Activated CD4-positive, CD25-positive, alpha-beta regulatory T cell (primary cell): ENCODE results near the gene PNLIPRP2.

Source experiments
- DNase-seq, 4 experiments: peaks; one replicate each; lab custom pipeline; 2025; lab: John Stamatoyannopoulos, UW

The PNLIPRP2 gene

DNA sequence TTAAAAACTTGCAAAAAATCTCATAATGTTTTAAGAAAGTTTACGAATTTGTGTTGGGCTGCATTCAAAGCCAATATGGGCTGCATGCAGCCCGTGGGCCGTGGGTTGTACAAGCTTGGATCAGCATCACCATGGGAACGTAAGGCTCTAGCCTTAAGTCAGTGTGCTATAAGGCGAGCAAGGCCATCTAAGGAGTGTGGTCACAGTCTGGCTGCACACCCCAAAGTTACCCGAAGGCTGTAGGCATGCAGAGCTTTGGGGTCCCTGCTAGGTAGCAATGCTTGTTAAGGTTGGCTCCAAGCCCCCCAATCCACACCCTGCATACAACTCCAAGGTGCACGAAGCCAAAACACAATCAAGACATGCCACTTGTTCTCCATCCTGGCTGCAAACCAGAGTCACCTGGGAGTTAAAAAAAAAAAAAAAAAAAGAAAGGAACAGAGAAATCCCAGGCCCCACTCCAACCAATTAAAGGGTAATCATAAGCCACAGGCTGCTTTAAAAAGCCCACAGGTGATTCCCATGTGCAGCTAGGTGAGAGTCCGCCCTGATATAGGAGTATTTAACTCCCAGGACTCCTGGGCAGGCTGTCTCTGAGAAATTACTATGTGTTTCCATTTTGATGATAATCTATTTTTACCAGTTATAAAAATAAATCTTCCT, 8.5 kb upstream of the PNLIPRP2 start:
- no peak for DNase-seq

DNA sequence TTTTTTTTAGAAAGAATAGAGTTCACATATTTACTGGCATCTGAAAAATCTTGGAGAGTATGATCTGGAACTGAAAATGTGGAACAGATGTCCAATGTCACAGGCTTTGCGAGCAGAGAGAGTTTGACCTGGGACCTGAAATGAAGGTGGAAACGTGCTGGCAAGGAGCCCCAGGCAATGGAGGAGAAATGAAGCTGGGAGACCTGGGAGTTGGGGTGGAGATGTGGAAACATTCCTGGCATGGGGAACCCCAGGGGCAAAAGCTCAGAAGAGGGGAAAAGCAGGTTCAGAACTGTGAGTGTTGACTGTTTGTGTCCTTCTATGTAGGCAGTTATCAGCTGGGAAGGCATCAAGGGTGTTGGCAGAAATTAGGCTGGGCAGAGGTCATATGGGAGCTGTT, 7.3 kb upstream of the PNLIPRP2 start:
- DNase-seq: no peak

DNA sequence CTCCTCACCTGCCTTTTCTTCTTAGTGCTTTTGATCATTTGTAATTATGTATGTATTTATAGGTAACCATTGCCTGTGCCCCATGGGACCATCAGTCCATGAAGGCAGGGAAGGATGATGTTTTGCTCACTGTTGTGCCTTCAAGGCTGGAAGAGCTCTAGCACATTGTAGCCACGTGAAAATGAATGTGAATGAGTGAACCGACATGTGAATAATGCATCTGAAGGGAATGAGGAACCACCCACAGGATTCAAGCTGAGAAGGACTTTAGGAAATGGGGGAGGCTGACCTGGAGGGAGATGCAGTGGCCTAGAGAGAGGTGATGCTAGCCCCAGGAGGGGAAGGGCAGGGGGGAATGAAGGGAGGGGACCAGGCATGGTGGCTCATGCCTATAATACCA, 6.0 kb upstream of the PNLIPRP2 start:
- no peak for DNase-seq

DNA sequence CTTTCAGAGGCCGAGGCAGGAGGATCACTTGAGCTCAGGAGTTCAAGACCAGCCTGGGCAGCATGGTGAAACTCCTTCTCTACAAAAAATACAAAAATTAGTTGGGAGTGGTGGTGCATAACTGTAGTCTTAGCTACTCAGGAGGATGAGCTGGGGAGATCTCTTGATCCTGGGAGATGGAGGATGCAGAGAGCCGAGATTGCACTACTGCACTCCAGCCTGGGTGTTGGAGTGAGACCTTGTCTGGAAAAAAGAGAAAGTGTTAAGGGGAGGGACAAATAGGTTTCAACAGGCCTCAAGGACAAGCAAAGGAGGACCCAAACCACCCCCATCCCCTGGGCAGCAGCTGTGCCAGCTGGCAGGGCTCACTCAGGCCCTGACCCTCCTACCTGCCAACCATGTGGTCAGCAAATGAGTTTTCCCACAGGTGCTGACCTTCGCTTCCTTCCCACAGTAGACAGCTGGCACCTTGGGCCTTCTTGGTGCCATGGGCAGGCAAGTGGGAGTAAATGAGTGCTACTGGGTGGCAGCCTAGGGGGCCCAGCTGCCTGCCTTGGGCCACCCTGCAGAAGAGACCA, 5.5 kb upstream of the PNLIPRP2 start:
- no peak for DNase-seq

DNA sequence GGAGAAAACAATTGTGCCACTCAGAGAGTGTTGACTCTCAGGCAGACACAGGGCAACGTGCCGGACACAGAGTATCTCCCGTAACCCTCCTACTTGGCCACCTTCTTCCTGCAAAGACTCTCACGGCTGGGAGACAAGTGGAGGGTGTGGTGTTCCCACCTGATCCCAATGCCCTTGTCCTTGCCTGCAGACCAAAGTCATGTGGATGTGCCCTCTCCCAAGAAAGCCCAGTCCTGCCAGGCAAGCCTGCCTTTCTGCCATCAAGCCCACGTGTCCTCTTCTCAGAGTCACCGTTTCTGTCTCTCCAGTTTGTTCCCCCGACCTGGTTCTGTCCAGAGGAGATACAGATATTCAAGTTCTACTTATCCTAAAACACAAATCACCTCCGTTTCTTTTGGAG, 723 bp downstream of the PNLIPRP2 start:
- DNase-seq: no peak

DNA sequence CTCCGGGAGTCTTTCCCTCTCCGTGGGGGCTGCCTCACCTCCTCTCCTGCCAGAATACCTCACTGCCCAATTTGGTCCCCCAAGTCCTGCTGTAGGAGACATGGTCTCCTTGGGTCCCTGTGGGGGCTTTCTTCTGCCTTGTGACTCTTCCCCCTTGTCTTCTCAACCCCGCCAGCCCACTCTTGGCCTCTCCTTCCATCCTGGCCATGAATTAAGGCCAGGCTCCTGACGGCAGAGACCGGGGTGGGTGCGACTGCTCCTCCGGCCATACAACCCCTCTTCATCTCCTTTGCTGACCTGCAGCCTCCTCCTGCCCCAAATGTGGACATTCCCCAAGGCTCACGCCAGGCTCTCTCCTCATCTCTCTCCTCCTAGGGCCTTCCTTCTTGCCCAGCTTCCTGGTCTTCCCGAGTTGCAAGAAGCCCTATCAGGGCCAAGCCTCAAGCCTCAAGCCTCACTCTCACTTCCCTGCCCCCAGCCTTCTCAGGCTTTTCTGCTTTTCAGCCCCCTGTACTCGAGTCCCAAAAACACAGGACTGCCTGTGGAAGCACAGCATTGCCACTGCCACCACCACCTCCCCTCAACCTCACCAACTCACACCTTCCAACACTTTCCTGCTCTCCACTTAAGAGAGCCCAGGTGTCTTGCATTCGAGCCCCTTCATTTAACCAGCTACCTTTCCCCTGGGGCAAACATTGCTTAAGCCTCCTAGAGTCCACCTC, 1.3 kb downstream of the PNLIPRP2 start:
- no peak for DNase-seq

DNA sequence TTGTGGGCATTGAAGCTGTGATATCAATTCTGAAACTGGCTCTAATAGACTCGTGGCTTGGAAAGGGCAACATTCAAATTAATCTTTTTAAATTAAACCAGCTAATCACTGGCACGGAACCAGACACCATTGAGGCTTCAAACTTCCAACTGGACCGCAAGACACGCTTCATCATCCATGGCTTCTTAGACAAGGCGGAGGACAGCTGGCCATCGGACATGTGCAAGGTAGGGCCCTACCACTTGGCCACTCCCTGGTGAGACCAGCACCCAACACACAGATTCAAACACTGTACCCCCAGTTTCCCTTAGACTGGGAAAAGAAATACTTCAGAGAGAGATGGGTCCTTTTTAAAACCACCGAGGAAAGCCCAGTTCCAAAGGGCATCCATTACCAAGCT, 5.1 kb downstream of the PNLIPRP2 start:
- DNase-seq: no peak

DNA sequence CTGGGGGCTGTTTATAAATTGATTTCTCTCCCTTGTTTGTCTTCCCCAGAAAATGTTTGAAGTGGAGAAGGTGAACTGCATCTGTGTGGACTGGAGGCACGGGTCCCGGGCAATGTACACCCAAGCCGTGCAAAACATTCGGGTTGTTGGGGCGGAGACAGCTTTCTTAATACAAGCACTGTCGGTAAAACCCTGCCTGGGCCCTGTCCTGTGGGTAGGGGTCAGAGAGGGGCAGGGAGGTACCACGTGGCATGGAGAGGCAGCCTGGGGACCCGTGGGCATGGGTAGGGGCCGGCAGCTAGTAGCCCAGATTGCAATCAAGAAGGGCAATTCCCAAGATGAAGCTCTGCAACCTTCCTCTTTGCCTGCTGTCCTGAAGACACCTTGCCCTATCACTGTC, 6.1 kb downstream of the PNLIPRP2 start:
- no peak for DNase-seq

DNA sequence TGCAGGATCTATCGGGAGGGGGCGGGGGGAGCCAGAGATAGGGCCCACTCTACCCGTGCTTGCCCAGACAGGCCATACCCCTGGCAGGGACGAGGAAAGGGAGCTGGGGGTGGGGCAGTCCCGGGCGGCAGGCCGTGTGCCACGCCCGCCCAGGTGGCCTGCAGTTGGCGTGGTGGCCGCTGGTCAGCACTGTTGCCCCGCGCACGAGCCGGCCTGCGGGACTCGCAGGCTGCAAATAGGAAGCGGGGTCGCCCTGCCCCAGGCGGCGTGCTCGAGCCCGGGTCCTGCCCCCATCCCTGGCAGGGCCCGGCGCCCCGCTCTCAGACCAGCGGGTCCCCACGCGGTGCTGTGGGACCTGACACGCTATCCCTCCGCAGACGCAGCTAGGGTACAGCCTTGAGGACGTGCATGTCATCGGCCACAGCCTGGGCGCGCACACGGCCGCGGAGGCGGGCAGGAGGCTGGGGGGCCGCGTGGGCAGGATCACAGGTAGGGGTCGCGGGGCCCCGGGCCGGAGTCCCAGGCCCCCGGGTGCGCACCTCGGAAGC, 6.7 kb downstream of the PNLIPRP2 start:
- DNase-seq: no peak

DNA sequence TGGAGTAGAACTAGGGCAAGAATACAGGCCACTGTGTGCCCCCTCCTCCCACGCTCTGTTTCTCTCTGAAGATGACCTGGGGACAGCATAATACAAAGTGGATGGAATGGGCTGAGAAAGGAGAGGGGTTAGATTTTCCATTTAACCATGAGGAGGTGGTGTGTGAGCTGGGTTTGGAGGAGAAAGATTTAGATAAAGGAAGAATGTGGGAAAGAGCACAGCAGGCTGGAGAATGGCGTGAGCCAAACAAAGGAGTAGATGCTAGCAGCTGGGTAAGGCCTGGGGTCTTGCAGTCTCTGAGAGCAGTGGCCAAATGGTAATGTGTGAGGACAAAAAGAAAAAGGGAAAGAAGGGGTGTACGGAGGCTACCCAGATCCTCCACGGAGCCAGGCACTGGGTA, 8.6 kb downstream of the PNLIPRP2 start:
- no peak for DNase-seq

DNA sequence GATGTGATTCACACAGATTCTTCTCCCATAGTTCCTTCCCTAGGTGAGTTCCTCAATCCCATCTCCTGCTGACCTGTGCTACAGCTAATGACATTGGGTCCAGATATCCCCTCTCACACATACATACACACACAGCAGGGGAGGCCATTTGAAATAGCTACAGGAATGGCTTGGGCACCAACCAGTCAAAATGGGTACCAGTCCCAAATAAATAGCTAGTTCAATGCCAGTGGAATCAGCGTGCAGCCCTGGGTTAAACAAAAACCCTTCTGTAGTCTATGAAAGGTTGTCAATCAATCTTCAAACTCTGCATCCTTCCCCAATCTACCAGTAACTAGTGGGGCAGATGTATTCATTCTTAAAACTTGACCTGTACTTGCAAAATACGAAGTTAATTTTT, 9.3 kb downstream of the PNLIPRP2 start:
- DNase-seq: no peak

DNA sequence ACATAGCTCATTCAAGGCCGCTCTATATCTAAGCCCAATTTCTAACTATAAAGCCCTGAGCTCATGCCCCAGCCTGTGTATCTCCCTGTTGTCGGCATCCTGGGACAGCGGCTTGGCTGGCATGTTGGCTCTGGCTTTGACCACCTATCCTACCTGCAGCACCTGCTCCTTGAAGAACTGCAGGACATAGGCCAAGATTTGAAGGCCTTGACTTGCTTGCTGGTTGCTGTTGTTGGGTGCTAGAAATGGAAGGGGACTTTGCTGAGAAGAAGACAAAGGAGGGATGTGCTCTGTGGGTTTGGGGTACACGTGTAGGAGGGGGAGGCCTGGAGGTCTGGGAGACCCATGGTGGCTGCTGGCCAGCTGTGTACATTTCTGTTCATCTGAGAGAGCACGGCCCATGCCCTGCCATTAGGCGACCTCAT, 11.1 kb downstream of the PNLIPRP2 start:
- no peak for DNase-seq

DNA sequence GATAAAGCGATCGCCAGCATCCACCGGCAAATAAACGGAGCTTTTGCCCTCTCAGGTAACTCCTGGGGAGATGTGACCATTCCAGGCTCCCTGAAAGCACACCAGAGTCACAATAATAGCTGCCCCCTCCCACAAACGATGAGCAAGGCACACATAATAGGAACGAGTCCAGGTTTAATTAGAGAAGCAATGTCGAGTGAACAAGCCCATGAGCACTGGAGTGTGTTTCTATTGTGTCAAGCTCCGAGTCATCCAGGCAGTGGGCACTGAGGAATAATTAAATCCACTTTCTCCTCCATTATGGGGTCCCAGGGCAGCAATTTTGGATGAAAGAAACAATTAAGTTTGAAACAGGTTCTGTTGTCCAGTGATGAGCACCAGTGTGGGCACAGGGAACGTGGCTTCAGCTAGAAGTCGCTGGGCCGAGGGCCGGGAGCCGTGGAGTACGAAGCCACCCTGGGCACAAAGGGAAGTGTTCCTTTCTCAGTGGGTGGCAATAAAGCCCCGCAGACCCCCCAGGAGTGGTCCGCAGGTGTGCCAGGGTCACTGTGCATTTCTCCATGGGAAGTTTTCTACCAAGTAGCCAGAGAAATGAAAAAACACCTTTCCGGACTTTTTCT, 12.0 kb downstream of the PNLIPRP2 start:
- DNase-seq: no peak

DNA sequence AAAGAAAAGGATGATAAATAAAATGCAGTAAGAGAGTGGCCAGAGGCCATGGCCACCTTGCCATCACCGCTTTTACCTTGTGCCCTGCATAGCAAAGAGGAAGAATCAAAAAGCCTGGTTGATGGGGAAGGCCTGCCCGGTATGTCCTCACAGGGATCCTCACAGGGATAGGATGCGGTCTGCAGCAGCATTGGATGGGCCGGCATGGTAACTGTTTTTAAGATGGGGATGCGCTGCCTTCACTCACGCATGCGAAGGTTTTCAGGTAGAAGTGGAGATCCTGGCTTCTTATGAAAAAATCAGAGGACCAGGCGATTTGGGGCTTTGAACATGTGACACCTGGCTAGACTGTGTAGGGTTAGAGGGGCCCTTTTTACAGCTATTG, 12.5 kb downstream of the PNLIPRP2 start:
- no peak for DNase-seq

DNA sequence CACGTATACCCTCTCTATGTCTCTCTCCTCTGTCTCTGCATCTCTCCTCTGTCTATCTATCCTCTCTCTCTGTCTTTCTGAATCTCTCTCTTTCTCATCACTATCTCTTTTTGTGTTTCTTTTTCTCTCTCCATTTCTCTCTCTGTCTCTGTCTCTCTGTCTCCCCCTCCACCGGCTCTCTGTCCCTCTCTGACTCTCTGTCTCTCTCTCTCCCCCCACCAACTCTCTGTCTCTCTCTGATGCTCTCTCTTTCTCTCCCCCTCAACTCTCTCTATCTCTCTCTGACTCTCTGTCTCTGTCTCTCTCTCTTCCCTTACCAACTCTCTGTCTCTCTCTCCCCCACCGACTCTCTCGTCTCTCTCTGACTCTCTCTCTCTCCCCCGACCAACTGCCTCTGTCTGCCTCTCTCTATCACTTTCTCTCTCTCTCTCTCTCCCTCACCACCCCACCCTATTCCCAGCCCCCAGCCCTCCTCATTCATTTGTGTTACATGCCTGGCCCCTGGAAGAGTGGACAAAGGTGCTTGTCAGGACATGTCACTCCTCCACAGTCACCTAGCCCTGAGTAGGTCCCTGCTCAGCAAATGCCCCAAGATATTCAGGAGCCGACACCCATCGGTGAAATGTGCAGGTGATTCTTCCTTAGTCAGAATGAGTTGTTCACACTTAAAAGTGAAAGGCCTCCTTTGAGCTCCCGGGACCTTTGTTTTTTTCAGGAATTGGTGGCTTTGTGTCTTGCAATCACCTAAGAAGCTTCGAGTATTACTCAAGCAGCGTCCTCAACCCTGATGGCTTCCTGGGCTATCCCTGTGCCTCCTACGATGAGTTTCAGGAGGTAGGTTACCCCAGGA, 13.6 kb downstream of the PNLIPRP2 start:
- no peak for DNase-seq

DNA sequence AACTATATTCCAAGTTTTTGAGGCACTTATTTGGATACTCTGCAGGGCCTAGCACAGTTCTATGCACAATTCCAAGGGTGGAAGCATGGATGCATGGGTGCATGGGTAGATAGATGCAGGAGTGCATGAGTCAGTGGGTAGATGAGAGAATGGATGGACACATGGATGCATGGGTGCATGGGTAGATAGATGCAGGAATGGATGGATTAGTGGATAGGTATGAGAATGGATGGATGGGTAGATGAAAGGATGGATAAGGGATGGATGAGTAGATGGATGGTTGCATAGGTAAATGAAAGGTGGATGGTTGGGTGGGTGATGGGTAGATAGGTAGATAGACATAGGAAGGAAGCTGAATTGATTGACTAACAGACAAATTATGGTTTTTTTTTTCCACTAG, 15.6 kb downstream of the PNLIPRP2 start:
- DNase-seq: no peak

DNA sequence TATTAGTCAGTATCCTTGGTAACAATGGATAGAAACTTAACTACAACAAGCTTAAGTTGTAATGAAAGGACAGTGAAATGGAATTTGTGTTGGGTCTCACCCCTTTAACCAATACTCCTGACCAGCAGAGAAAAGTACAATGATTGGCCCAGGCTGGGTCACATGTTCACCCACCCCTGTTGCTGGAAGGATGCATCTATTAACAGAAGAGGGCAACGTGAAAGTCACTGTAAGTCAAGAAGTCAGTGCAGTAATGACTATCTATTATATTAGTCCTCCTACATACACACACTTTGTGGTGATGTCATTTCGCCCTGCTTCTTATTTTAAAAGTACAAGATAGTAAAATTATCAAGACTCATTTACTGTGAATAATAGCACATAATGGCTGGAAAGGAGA, 16.2 kb downstream of the PNLIPRP2 start:
- DNase-seq: no peak

DNA sequence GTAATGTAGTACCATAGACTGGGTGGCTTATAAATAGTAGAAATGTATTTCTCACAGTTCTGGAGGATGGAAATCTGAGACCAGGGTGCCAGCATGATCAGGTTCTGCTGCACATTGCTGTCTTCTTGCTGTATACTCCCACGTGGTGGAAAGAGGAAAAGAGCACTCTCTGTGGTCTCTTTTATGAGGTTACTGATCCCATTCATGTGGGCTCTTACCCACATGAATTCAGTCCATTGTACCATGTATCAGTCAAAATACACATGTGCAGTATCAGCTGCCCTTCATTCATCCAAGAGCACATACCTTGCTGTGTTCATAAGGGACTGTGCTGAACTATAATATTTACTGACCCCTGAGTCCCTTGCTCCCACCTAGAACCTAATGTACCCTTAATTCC, 17.1 kb downstream of the PNLIPRP2 start:
- DNase-seq: no peak

DNA sequence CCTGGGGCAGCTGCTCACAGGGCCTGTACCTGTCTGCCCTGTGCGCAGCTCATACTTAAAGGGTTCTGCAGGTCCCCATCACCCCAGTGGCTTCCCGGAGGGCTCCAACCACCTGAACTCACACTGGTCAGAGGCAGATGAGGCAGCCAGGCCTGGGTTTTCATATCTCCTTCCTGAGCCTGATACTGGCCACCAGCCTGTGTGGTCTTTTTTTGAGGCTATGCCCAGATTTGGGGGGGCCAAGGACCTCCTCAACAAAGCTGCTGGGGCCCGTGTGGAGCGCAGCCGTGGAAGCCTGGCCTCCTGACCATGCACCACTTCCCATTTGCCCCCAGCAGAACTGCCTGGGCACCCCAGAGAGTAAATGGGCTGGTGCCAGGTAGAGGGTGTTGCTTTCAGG, 25.7 kb downstream of the PNLIPRP2 start:
- no peak for DNase-seq

DNA sequence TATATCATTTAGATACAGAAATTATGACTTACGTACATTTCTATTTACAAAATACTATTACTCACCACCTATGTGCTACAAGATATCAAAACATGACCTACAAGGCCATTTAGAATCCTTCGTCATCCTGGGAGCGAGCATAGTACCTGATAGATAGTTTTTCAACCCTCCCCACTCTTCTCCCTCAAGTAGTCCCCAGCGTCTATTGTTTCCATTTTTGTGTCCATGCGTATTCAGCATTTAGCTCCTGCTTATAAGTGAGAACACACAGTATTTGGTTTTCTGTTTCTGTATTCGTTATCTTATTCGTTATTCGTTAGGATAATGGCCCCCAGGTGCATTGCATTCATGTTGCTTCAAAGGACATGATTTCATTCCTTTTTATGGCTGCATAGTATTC, 28.1 kb downstream of the PNLIPRP2 start:
- no peak for DNase-seq

DNA sequence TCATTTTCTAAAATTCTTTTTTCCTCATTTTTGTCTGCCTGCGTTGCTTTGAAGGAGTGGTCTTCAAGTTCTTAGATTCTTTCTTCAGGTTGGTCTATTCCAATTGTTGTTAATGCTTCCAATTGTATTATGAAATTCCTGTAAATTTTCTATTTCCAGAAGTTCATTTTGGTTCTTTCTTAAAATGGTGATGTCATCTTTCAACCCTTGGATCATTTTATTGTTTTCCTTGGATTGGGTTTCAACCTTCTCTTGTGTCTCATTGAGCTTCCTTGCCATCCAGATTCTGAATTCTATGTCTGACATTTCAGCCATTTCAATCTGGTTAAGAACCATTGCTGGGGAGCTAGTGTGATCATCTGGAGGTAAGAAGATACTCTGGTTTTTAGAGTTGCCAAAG, 33.1 kb downstream of the PNLIPRP2 start:
- DNase-seq: no peak

DNA sequence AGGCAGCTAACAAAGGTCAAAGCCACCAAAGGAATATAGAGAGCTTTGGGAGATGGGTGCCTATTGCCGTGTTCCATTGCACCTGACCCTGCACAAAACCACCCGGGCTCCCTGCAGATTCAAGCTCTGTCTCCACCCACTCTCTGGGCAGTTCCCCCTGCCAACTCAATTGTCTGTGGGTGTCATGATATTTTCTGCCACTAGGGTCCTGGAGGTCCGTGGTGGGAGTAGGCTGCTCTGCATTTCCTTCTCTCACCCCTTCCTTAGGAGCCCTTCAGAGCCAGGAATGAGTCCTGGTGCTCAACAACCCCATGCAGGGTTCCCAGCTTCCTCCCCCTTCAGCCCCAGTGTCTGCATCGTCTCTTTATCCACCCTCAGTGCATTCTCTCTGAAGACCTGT, 34.1 kb downstream of the PNLIPRP2 start:
- DNase-seq: no peak
